PFSK-1 (cell line): ENCODE data around the gene SCNN1B.

Source experiments
- FOXP2 ChIP-seq: optimal IDR thresholded peaks from 2 replicates; pipeline ENCODE3; 2011; ENCODE audit warnings: borderline replicate concordance, control low read depth, inconsistent platforms; ENCODE audit not compliant: insufficient read depth; ENCODE audit errors: extremely low read length, extremely low read depth
- POLR2AphosphoS5 ChIP-seq: IDR thresholded peaks from 2 replicates; pipeline ENCODE4 v1.6.1; 2012; ENCODE audit warnings: low read depth, mild to moderate bottlenecking, control low read depth, low read length, moderate library complexity
- SIN3A ChIP-seq: IDR thresholded peaks from 2 replicates; pipeline ENCODE4 v1.6.1; 2012; ENCODE audit warnings: mild to moderate bottlenecking, low read length, moderate library complexity, borderline replicate concordance; ENCODE audit not compliant: insufficient read depth
- TAF1 ChIP-seq: IDR thresholded peaks from 2 replicates; pipeline ENCODE4 v1.6.1; 2012; ENCODE audit warnings: low read length, control low read depth, borderline replicate concordance; ENCODE audit not compliant: insufficient read depth
- TF ChIP-seq, protein P1 (sequence below), 2 experiments: IDR thresholded peaks; 2 replicates each; pipeline versions ENCODE4 v1.6.1 to v1.8.0; 2011 to 2012; ENCODE audit warnings: low read depth in 2 of 2, low read length in 2 of 2, control low read depth in 1 of 2, inconsistent platforms in 1 of 2, mild to moderate bottlenecking in 1 of 2, moderate library complexity in 1 of 2; ENCODE audit not compliant: insufficient read depth in 1 of 2

SCNN1B gene

DNA sequence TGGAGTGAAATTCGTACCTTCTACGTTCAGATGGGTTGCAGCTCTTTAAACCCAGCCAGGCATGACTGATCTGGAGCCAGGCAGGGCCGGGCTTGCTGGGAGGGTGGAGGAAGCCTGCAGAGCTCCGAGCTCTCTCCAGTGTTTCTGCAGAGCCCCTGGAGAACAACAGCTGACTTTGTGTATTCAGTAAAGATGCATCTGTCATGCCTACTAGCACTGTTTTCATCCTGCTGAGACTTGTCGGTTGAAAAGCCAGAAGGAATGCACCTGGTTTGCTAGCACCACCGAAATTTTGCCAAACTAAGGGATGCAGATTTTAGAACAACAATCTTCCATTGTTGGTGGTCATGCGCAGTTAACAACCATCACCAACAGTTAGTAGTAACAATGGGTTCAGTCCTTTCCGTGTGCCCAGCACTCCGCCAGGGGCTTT, 22.4 kb upstream of the SCNN1B start:
- TF ChIP-seq TAF1 (no peak), SIN3A (no peak), POLR2AphosphoS5 (no peak), FOXP2 (no peak)
- TF ChIP-seq, protein P1, sequence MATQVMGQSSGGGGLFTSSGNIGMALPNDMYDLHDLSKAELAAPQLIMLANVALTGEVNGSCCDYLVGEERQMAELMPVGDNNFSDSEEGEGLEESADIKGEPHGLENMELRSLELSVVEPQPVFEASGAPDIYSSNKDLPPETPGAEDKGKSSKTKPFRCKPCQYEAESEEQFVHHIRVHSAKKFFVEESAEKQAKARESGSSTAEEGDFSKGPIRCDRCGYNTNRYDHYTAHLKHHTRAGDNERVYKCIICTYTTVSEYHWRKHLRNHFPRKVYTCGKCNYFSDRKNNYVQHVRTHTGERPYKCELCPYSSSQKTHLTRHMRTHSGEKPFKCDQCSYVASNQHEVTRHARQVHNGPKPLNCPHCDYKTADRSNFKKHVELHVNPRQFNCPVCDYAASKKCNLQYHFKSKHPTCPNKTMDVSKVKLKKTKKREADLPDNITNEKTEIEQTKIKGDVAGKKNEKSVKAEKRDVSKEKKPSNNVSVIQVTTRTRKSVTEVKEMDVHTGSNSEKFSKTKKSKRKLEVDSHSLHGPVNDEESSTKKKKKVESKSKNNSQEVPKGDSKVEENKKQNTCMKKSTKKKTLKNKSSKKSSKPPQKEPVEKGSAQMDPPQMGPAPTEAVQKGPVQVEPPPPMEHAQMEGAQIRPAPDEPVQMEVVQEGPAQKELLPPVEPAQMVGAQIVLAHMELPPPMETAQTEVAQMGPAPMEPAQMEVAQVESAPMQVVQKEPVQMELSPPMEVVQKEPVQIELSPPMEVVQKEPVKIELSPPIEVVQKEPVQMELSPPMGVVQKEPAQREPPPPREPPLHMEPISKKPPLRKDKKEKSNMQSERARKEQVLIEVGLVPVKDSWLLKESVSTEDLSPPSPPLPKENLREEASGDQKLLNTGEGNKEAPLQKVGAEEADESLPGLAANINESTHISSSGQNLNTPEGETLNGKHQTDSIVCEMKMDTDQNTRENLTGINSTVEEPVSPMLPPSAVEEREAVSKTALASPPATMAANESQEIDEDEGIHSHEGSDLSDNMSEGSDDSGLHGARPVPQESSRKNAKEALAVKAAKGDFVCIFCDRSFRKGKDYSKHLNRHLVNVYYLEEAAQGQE (IDR thresholded peaks at IDR 0.05; ENCODE audit: insufficient read depth in 1 of 2, low read depth in 2 of 2, low read length in 2 of 2) = no peak

DNA sequence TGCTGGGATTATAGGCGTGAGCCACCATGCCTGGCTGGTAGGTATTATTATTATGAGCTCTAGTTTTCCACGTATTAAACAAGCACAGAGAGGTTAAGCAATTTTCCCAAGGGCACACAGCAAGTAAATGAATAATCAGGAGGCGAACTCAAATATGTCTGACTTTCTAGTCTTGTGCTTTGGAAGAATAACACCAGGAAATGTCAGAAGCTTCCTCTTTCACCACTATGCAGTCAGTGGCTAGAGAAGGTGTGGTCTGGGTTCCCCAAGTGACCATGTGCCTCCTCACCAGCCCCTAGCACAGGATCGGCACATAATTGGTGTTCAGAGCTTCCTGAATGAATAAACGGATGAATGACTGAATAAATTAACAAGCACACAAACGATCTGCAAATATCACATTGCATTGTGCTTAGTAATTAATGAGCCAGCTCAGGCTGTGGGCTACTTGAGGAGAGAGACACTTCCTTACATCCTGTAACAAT, 21.6 kb upstream of the SCNN1B start:
- TF ChIP-seq POLR2AphosphoS5 (no peak), SIN3A (peak; percentile 41; the same call in 1 of the 2 replicates)

GRCh38 chr16:23282568-23282967, 19.5 kb upstream of the SCNN1B start:
- TF ChIP-seq, protein P1 (IDR thresholded peaks at IDR 0.05; ENCODE audit: insufficient read depth in 1 of 2, low read depth in 2 of 2, low read length in 2 of 2) = no peak
- no peak for TF ChIP-seq POLR2AphosphoS5
- TF ChIP-seq FOXP2 = no peak
- no peak for TF ChIP-seq TAF1
- no peak for TF ChIP-seq SIN3A

DNA sequence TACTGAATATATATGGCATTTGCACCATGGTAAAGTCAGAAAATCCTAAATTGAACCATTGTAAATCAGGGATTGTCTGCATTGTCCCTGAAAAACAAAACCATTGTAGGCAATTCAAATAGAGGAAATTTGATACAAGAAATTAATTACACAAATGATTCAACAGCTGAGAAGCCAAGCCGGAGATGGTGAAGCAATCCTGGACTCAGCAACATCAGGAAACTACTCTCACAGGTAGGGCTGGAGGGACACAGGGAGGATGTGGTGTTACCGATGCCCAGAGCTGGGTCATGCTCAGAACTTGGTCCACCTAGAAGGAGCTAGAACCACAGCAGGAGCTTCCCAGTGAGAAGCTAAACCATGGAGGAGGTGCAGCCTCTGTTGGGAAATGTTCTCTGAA, 18.5 kb upstream of the SCNN1B start:
- TF ChIP-seq, protein P1 (IDR thresholded peaks at IDR 0.05; ENCODE audit: insufficient read depth in 1 of 2, low read depth in 2 of 2, low read length in 2 of 2) = no peak
- TF ChIP-seq POLR2AphosphoS5 (no peak), FOXP2 (no peak), SIN3A (no peak), TAF1 (no peak)

DNA sequence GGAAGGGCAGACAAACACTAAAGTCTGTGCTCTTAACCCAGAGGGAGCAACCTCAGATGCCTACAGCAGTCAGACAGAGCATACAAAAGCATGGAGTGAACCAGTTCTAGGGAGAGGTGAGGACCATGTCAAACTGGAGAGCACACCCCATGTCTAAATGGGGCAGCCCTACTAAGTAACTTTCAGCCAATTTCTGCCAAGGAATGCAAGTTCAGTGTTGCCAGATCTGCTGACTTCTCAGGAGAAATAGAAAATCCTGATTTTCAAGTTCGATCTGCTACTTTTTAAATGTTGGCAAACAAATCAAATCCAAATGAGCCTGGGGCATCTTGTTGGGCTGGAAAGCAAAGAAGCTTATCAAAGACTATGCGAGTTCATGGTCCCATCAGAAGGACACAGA, 17.5 kb upstream of the SCNN1B start:
- TF ChIP-seq SIN3A (no peak), POLR2AphosphoS5 (no peak), FOXP2 (no peak), TAF1 (no peak)
- TF ChIP-seq, protein P1 (IDR thresholded peaks at IDR 0.05; ENCODE audit: insufficient read depth in 1 of 2, low read depth in 2 of 2, low read length in 2 of 2) = no peak
